HepG2 (cell line): ENCODE results near the gene POLR2B. TPM values are rescaled to one million over a fixed set of nuclear protein-coding genes. Genes with fewer than 3 reads are reported as not detected.
A peak's percentile ranks its signal among the peaks of the same experiment; 100 is the strongest.

Experiments
- ATAC-seq: fragments of 200-7000 bp; cut with Tn5 transposase; 3 replicates; pipeline ENCODE4 v1.9.1; 2020; ENCODE audit warnings: mild to moderate bottlenecking, moderate library complexity
- BruUV-seq: library from RNA; stranded (reverse); fragments of 400-500 nt; replicated peaks from 2 replicates; lab custom pipeline; 2021; lab: Mats Ljungman, UMichigan
- CTCF ChIA-PET: fragments of 300-600 bp; formaldehyde crosslinking; extraction: SDS; loops from one replicate; lab custom pipeline; 2021; ENCODE audit warnings: low total read pairs, inconsistent platforms, low intra/inter-chr PET ratio; lab: Yijun Ruan, JAX
- POLR2A ChIA-PET: fragments of 350-600 bp; sonication (Branson Sonifier 250); formaldehyde crosslinking; loops from one replicate; lab custom pipeline; 2020; ENCODE audit warnings: antibody characterized with exemption, inconsistent platforms; lab: Yijun Ruan, JAX
- DNase-seq: peaks from one replicate; pipeline ENCODE4 v3.0.0-alpha.2; 2015; ENCODE audit warnings: low spot score
- FAIRE-seq: peaks from 3 replicates; lab custom pipeline; 2011; peaks lifted over from hg19 to GRCh38; lab: Jason Lieb, UNC
- H2AFZ ChIP-seq: one replicate; pipeline ENCODE4 v1.6.1; 2011; ENCODE audit warnings: low read length, inconsistent platforms
- H3K27ac ChIP-seq: fragments of 300-600 bp; 3 replicates; pipeline ENCODE4 v1.8.0; 2011; ENCODE audit warnings: mixed run types, mild to moderate bottlenecking, mixed read lengths, low read length, inconsistent platforms; ENCODE audit not compliant: insufficient read depth; ENCODE audit errors: extremely low read length
- H3K27me3 ChIP-seq, 2 experiments: fragments of 200-600 bp in 1 of 2; 2 replicates in 1 of 2; 3 replicates in 1 of 2; pipeline versions ENCODE4 v1.6.0 to v1.8.0; 2011; ENCODE audit warnings: low read length in 2 of 2, mild to moderate bottlenecking in 2 of 2, moderate library complexity in 2 of 2, inconsistent platforms in 1 of 2; ENCODE audit not compliant: insufficient read depth in 2 of 2, control insufficient read depth in 1 of 2
- H3K36me3 ChIP-seq, 2 experiments: fragments of 200-600 bp in 1 of 2; replicated peaks in 1 of 2; 2 replicates in 1 of 2; 3 replicates in 1 of 2; pipeline versions ENCODE4 v1.5.1 to v1.8.0; 2011; ENCODE audit warnings: low read length in 2 of 2, inconsistent platforms in 1 of 2; ENCODE audit not compliant: insufficient read depth in 2 of 2, control insufficient read depth in 1 of 2
- H3K4me1 ChIP-seq: 2 replicates; pipeline ENCODE4 v1.5.1; 2012; ENCODE audit warnings: low read length, inconsistent platforms; ENCODE audit not compliant: insufficient read depth
- H3K4me2 ChIP-seq: 2 replicates; pipeline ENCODE4 v1.6.0; 2011; ENCODE audit warnings: low read depth, low read length, inconsistent platforms
- H3K4me3 ChIP-seq, 3 experiments: fragments of 200-600 bp in 1 of 3; sonication (generic), shearing (Covaris generic) in 1 of 3; replicated peaks in 1 of 3; 2 replicates each; pipeline ENCODE4 v1.5.1; 2011 to 2016; ENCODE audit warnings: low read length in 3 of 3, inconsistent platforms in 2 of 3, low read depth in 2 of 3, mild to moderate bottlenecking in 2 of 3, control low read depth in 1 of 3, mixed read lengths in 1 of 3; ENCODE audit not compliant: insufficient read depth in 1 of 3
- H3K79me2 ChIP-seq: one replicate; pipeline ENCODE4 v1.6.1; 2011; ENCODE audit warnings: low read length, inconsistent platforms; ENCODE audit not compliant: insufficient read depth
- H3K9ac ChIP-seq: 2 replicates; pipeline ENCODE4 v1.6.0; 2011; ENCODE audit warnings: mild to moderate bottlenecking, low read depth, low read length, inconsistent platforms; ENCODE audit not compliant: insufficient read depth
- H3K9me3 ChIP-seq: 2 replicates; pipeline ENCODE4 v1.5.1; 2012; ENCODE audit warnings: mild to moderate bottlenecking, low read length
- H4K20me1 ChIP-seq: 2 replicates; pipeline ENCODE4 v1.6.0; 2011; ENCODE audit warnings: inconsistent platforms, mild to moderate bottlenecking, low read length, moderate library complexity; ENCODE audit not compliant: insufficient read depth
- CEBPB ChIP-seq: IDR thresholded peaks from 2 replicates; pipeline ENCODE4 v1.6.1; 2011; ENCODE audit warnings: low read depth, low read length, improper control_type of control experiment, borderline replicate concordance
- IKZF4 ChIP-seq: sonication (generic); formaldehyde crosslinking; IDR thresholded peaks from 2 replicates; pipeline ENCODE4 v1.5.1; 2020; ENCODE audit warnings: borderline replicate concordance, mild to moderate bottlenecking, low read depth, missing genetic modification reagents; ENCODE audit errors: not compliant biosample characterization
- MATR3 ChIP-seq: sonication (generic); formaldehyde crosslinking; IDR thresholded peaks from 2 replicates; pipeline ENCODE4 v1.4.0; 2020; ENCODE audit warnings: missing genetic modification reagents
- NFATC3 ChIP-seq: sonication (generic); formaldehyde crosslinking; IDR thresholded peaks from 2 replicates; pipeline ENCODE4 v1.5.1; 2020; ENCODE audit warnings: mild to moderate bottlenecking, missing genetic modification reagents
- RORA ChIP-seq: sonication (generic); formaldehyde crosslinking; IDR thresholded peaks from 2 replicates; pipeline ENCODE4 v1.5.0; 2020; ENCODE audit warnings: mild to moderate bottlenecking, missing genetic modification reagents, moderate library complexity
- ZNF761 ChIP-seq: sonication (generic); formaldehyde crosslinking; conservative IDR thresholded peaks from 2 replicates; pipeline ENCODE4 v1.4.0; 2020; ENCODE audit warnings: mild to moderate bottlenecking, missing genetic modification reagents
- ZUFSP ChIP-seq: sonication (generic); formaldehyde crosslinking; IDR thresholded peaks from 2 replicates; pipeline ENCODE4 v1.9.0; 2021; ENCODE audit warnings: missing genetic modification reagents, mild to moderate bottlenecking, borderline replicate concordance
- WGBS: methylation state at CpG from one replicate; pipeline ENCODE4 v1.1.6; 2017; ENCODE audit warnings: low lambda C conversion rate; 5-methylcytosine and 5-hydroxymethylcytosine counted together
- in situ Hi-C: cut with HindIII; loops from 2 replicates; pipeline ENCODE4 v1.10.0; 2017; ENCODE audit warnings: low pct_unique_long_range_greater_than_20kb; ENCODE audit not compliant: extremely low pct_ligation_motif_present
- intact Hi-C: fragments of 100-400 bp; cut with micrococcal nuclease; formaldehyde crosslinking; loops from one replicate; pipeline ENCODE4 v1.10.0; 2022; ENCODE audit not compliant: unreplicated experiment
- polyA plus RNA-seq, 8 experiments: library from polyadenylated mRNA; depleted of rRNA in 3 of 8; stranded (reverse) in 7 of 8; unstranded in 1 of 8; fragments of >200 nt; fragmentation: Illumina TruSeq in 4 of 8; extraction: Trizol in 4 of 8; gene quantifications; 2 replicates each; pipeline versions ENCODE4 v1.2.1 to v1.2.3, GENCODE V29; 2011 to 2016; ENCODE audit warnings: low read depth in 4 of 8, missing spikeins in 1 of 8, mixed read lengths in 1 of 8; ENCODE audit not compliant: insufficient read depth in 1 of 8
- total RNA-seq, 5 experiments: library from RNA; depleted of rRNA; stranded (reverse); fragments of >200 nt; fragmentation: Illumina TruSeq; extraction: Trizol; gene quantifications; 2 replicates each; pipeline ENCODE4 v1.2.3, GENCODE V29; 2016; ENCODE audit warnings: low read depth in 1 of 5

Gene POLR2B
- total and polyA plus RNA-seq, 2 of the 13 experiments (the other 11 are each of a cell fraction or from before 2014, with no cell fraction given): 70.6 to 116 TPM

GRCh38 chr4:57070461-57070860 lies 91.8 kb downstream of the POLR2B start (continued):
- no peak for TF ChIP-seq ZUFSP (CRISPR knock-in tag)
- TF ChIP-seq NFATC3: no peak
- TF ChIP-seq MATR3 (CRISPR knock-in tag): no peak
- no peak for TF ChIP-seq ZNF761 (CRISPR knock-in tag)

- ChIA-PET POLR2A (no interaction called here), CTCF (no interaction called here)
- Histone ChIP-seq H4K20me1 (no peaks in the 10 kb centered on the region), H3K4me3 (no peak overlapping the region), H3K9me3 (no peaks in the 10 kb centered on the region), H2AFZ (no peak overlapping the region), H3K4me2 (no peak overlapping the region), H3K27ac (no peak overlapping the region), H3K9ac (no peak overlapping the region), H3K27me3 (no peaks in the 10 kb centered on the region), H3K4me1 (no peaks in the 10 kb centered on the region), H3K79me2 (no peaks in the 10 kb centered on the region), H3K36me3 (no peaks in the 10 kb centered on the region)
- 14% methylated on average over 1 of the region's 2 CpGs for WGBS
- DNase-seq (no peak), FAIRE-seq (no peak), ATAC-seq (no peak)
- intact Hi-C loops (no loop called here), in situ Hi-C loops (no loop called here)
- BruUV-seq: no TSS peak
- peak; percentile 49; the same call in 1 of the 2 replicates for TF ChIP-seq CEBPB
- TF ChIP-seq IKZF4 (CRISPR knock-in tag): no peak
- TF ChIP-seq RORA: no peak
These were observed 92.6 kb downstream of the POLR2B start for GRCh38 chr4:57071326-57071725.
